Mucosa of stomach (tissue), 1 donor: Measurements from ENCODE around the gene DGLUCY.

Experiments used
- H3K27me3 ChIP-seq: one replicate; pipeline ENCODE4 v1.7.0; 2013; ENCODE audit warnings: mild to moderate bottlenecking, low read length; ENCODE audit not compliant: control insufficient read depth, insufficient read depth
- H3K36me3 ChIP-seq: one replicate; pipeline ENCODE4 v1.7.0; 2013; ENCODE audit warnings: low read length; ENCODE audit not compliant: control insufficient read depth, insufficient read depth
- H3K4me1 ChIP-seq: one replicate; pipeline ENCODE4 v1.7.0; 2013; ENCODE audit warnings: mild to moderate bottlenecking, low read length; ENCODE audit not compliant: control insufficient read depth, insufficient read depth
- H3K4me3 ChIP-seq: one replicate; pipeline ENCODE4 v1.7.0; 2013; ENCODE audit warnings: low read length
- H3K9ac ChIP-seq: one replicate; pipeline ENCODE4 v1.7.0; 2013; ENCODE audit warnings: mild to moderate bottlenecking, low read length, moderate library complexity
- H3K9me3 ChIP-seq: one replicate; pipeline ENCODE4 v1.7.0; 2013; ENCODE audit warnings: mild to moderate bottlenecking, low read length, moderate library complexity; ENCODE audit not compliant: control insufficient read depth
- donor health status: Pancreatic carcinoma.

The DGLUCY gene

DNA sequence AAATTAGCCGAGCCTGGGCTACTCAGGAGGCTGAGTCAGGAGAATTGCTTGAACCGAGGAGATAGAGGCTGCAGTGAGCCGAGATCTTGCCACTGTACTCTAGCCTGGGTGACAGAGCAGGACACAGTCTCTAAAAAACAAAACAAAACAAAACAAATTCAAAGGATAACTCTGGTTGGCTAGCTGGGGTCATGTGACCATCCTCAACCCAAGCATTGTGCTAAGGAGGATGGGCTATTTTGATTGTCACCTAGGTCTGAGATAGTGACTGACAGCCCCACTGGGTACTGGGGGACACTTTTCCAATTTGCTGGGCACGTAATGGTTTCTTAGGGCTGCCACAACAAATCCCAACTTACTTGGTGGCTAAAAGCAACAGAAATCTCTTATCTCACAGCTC, 11.9 kb downstream of the DGLUCY start:
- Histone ChIP-seq H3K36me3 (peaks cover 5% of the 10 kb centered on the region), H3K27me3 (no peaks in the 10 kb centered on the region), H3K9ac (no peak overlapping the region), H3K4me1 (peaks cover 35% of the 10 kb centered on the region), H3K4me3 (no peak overlapping the region), H3K9me3 (no peaks in the 10 kb centered on the region)

DNA sequence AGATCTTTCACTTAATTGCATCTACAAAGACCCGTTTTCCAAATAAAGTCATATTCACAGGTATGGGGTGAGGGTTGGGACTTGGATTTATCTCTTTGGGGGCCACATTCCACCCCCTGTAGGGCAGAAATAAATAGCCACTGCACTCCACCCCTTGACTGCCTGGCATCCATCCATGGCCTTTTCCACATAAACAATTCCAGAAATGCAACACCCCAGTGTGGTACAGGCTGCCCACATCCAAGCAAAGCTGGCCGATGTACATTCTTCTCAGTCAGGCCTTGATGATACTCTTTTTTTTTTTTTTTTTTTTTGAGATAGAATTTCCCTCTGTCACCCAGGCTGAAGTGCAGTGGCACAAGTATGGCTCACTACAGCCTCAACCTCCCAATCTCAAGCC, 12.9 kb downstream of the DGLUCY start:
- Histone ChIP-seq H3K9me3 (no peaks in the 10 kb centered on the region), H3K27me3 (no peaks in the 10 kb centered on the region), H3K9ac (no peak overlapping the region), H3K4me1 (peaks cover 35% of the 10 kb centered on the region), H3K36me3 (peaks cover 5% of the 10 kb centered on the region), H3K4me3 (no peak overlapping the region)

- Histone ChIP-seq H3K4me1 (peaks cover 35% of the 10 kb centered on the region), H3K4me3 (no peak overlapping the region)
These were observed 13.5 kb downstream of the DGLUCY start for GRCh38 chr14:91127401-91127801.

GRCh38 chr14:91127924-91128323, 14.1 kb downstream of the DGLUCY start:
- H3K4me3 ChIP-seq = no peak overlapping the region
- peaks cover 35% of the 10 kb centered on the region for H3K4me1 ChIP-seq
- H3K27me3 ChIP-seq = no peaks in the 10 kb centered on the region
- H3K9me3 ChIP-seq = no peaks in the 10 kb centered on the region
- H3K9ac ChIP-seq = peak overlapping the region; percentile 24
- peaks cover 5% of the 10 kb centered on the region for H3K36me3 ChIP-seq

More at GRCh38 chr14:91127401-91127801, 13.5 kb downstream of the DGLUCY start:
- no peaks in the 10 kb centered on the region for H3K9me3 ChIP-seq
- H3K36me3 ChIP-seq = peaks cover 5% of the 10 kb centered on the region
- peak overlapping the region; percentile 24 for H3K9ac ChIP-seq
- no peaks in the 10 kb centered on the region for H3K27me3 ChIP-seq

GRCh38 chr14:91128699-91129098, 14.8 kb downstream of the DGLUCY start:
- Histone ChIP-seq H3K9me3 (no peaks in the 10 kb centered on the region), H3K4me1 (peaks cover 35% of the 10 kb centered on the region), H3K4me3 (no peak overlapping the region), H3K27me3 (no peaks in the 10 kb centered on the region), H3K9ac (no peak overlapping the region), H3K36me3 (peaks cover 5% of the 10 kb centered on the region)

GRCh38 chr14:91129261-91129660, 15.4 kb downstream of the DGLUCY start:
- peaks cover 32% of the 10 kb centered on the region for H3K4me1 ChIP-seq

GRCh38 chr14:91135039-91135438, 21.2 kb downstream of the DGLUCY start:
- Histone ChIP-seq H3K9ac (no peak overlapping the region), H3K4me3 (no peak overlapping the region), H3K27me3 (no peaks in the 10 kb centered on the region), H3K36me3 (no peaks in the 10 kb centered on the region), H3K9me3 (no peaks in the 10 kb centered on the region), H3K4me1 (peaks cover 7% of the 10 kb centered on the region)

More at GRCh38 chr14:91129261-91129660, 15.4 kb downstream of the DGLUCY start:
- no peak overlapping the region for H3K4me3 ChIP-seq
- H3K36me3 ChIP-seq = peaks cover 5% of the 10 kb centered on the region
- H3K9me3 ChIP-seq = no peaks in the 10 kb centered on the region
- H3K9ac ChIP-seq = no peak overlapping the region
- no peaks in the 10 kb centered on the region for H3K27me3 ChIP-seq

GRCh38 chr14:91138511-91139359, 24.9 kb downstream of the DGLUCY start:
- no peaks in the 10 kb centered on the region for H3K9me3 ChIP-seq
- no peak overlapping the region for H3K4me3 ChIP-seq
- H3K27me3 ChIP-seq = no peaks in the 10 kb centered on the region
- peaks cover 10% of the 10 kb centered on the region for H3K4me1 ChIP-seq
- no peaks in the 10 kb centered on the region for H3K36me3 ChIP-seq
- H3K9ac ChIP-seq = no peak overlapping the region

GRCh38 chr14:91139776-91140175, 25.9 kb downstream of the DGLUCY start:
- Histone ChIP-seq H3K27me3 (no peaks in the 10 kb centered on the region), H3K9me3 (no peaks in the 10 kb centered on the region), H3K4me3 (no peak overlapping the region), H3K4me1 (peaks cover 10% of the 10 kb centered on the region), H3K36me3 (no peaks in the 10 kb centered on the region), H3K9ac (no peak overlapping the region)

- Histone ChIP-seq H3K4me3 (no peak overlapping the region), H3K4me1 (peaks cover 10% of the 10 kb centered on the region), H3K36me3 (no peaks in the 10 kb centered on the region), H3K9me3 (no peaks in the 10 kb centered on the region), H3K27me3 (no peaks in the 10 kb centered on the region), H3K9ac (no peak overlapping the region)
These were observed 26.8 kb downstream of the DGLUCY start for GRCh38 chr14:91140672-91141071.

- H3K4me1 ChIP-seq = peaks cover 10% of the 10 kb centered on the region
These were observed 28.4 kb downstream of the DGLUCY start for GRCh38 chr14:91142214-91142668.

GRCh38 chr14:91143862-91144261, 30.0 kb downstream of the DGLUCY start:
- H3K9me3 ChIP-seq = no peaks in the 10 kb centered on the region
- H3K36me3 ChIP-seq = no peaks in the 10 kb centered on the region
- peaks cover 10% of the 10 kb centered on the region for H3K4me1 ChIP-seq
- H3K27me3 ChIP-seq = no peaks in the 10 kb centered on the region
- no peak overlapping the region for H3K9ac ChIP-seq
- H3K4me3 ChIP-seq = no peak overlapping the region

More at GRCh38 chr14:91142214-91142668, 28.4 kb downstream of the DGLUCY start:
- no peak overlapping the region for H3K9ac ChIP-seq
- H3K4me3 ChIP-seq = no peak overlapping the region
- no peaks in the 10 kb centered on the region for H3K36me3 ChIP-seq
- H3K27me3 ChIP-seq = no peaks in the 10 kb centered on the region
- no peaks in the 10 kb centered on the region for H3K9me3 ChIP-seq
